Inferior parietal cortex (tissue), 1 donor: ENCODE data around the gene COL24A1.
"Not testable (repeated sequence)": the region's sequence is repeated elsewhere in the genome, so short reads cannot be mapped to it uniquely, and the experiment has no call there.

Experiments used
- DNase-seq: peaks from one replicate; pipeline ENCODE4 v3.0.0-alpha.2; 2016; ENCODE audit errors: extremely low spot score

Gene COL24A1

GRCh38 chr1:85889870-85890269, 266.7 kb downstream of the COL24A1 start:
- DNase-seq: no peak

GRCh38 chr1:85888921-85889320, 267.7 kb downstream of the COL24A1 start:
- DNase-seq: no peak

GRCh38 chr1:85884372-85885035, 272.1 kb downstream of the COL24A1 start:
- DNase-seq: no peak

- no peak for DNase-seq
These were observed 289.4 kb downstream of the COL24A1 start for GRCh38 chr1:85867189-85867588.

- DNase-seq: no peak
These were observed 291.4 kb downstream of the COL24A1 start for GRCh38 chr1:85865213-85865612.

GRCh38 chr1:85864727-85865126, 291.8 kb downstream of the COL24A1 start:
- no peak for DNase-seq

GRCh38 chr1:85863639-85864038, 292.9 kb downstream of the COL24A1 start:
- DNase-seq: not testable (repeated sequence)

GRCh38 chr1:85862456-85862855, 294.1 kb downstream of the COL24A1 start:
- no peak for DNase-seq

- DNase-seq: no peak
These were observed 298.6 kb downstream of the COL24A1 start for GRCh38 chr1:85857991-85858390.

- DNase-seq: no peak
These were observed 306.3 kb downstream of the COL24A1 start for GRCh38 chr1:85850238-85850637.

- DNase-seq: no peak
These were observed 306.9 kb downstream of the COL24A1 start for GRCh38 chr1:85849660-85850059.

GRCh38 chr1:85847356-85847755, 309.2 kb downstream of the COL24A1 start:
- DNase-seq: no peak

- no peak for DNase-seq
These were observed 309.9 kb downstream of the COL24A1 start for GRCh38 chr1:85846706-85847105.

- DNase-seq: no peak
These were observed 317.1 kb downstream of the COL24A1 start for GRCh38 chr1:85839459-85839858.

GRCh38 chr1:85838238-85838637, 318.3 kb downstream of the COL24A1 start:
- DNase-seq: no peak

- no peak for DNase-seq
These were observed 319.8 kb downstream of the COL24A1 start for GRCh38 chr1:85836736-85837135.

- not testable (repeated sequence) for DNase-seq
These were observed 323.4 kb downstream of the COL24A1 start for GRCh38 chr1:85833165-85833564.

GRCh38 chr1:85830837-85831236, 325.7 kb downstream of the COL24A1 start:
- no peak for DNase-seq

GRCh38 chr1:85824066-85824840, 332.3 kb downstream of the COL24A1 start:
- DNase-seq: no peak

GRCh38 chr1:85822696-85823095, 333.9 kb downstream of the COL24A1 start:
- DNase-seq: no peak

- DNase-seq: no peak
These were observed 338.2 kb downstream of the COL24A1 start for GRCh38 chr1:85818371-85818770.

GRCh38 chr1:85816606-85817005, 340.0 kb downstream of the COL24A1 start:
- no peak for DNase-seq

- DNase-seq: no peak
These were observed 340.7 kb downstream of the COL24A1 start for GRCh38 chr1:85815906-85816305.
